Coronary artery (tissue), 2 donors: ENCODE results near the gene KLHL3.

Experiments
- DNase-seq: peaks from one replicate; pipeline ENCODE4 v3.0.0-alpha.2; 2017; ENCODE audit warnings: low spot score
- H3K27ac ChIP-seq, 2 donors: fragments of 200-600 bp; sonication (generic); one replicate each; pipeline ENCODE4 v1.5.1; 2016 to 2019
- H3K4me3 ChIP-seq: fragments of 200-600 bp; sonication (generic); 2 replicates; pipeline ENCODE4 v1.5.1; 2016; ENCODE audit warnings: mild to moderate bottlenecking, moderate library complexity
- CTCF ChIP-seq: fragments of 200-600 bp; sonication (generic); IDR thresholded peaks from one replicate; pipeline ENCODE4 v1.5.1; 2019; ENCODE audit warnings: antibody characterized with exemption

Gene KLHL3

GRCh38 chr5:137760719-137761516, 25.0 kb upstream of the KLHL3 start:
- DNase-seq = no peak
- Histone ChIP-seq H3K4me3 (no peak overlapping the region), H3K27ac (no peak overlapping the region)
- TF ChIP-seq CTCF = no peak

GRCh38 chr5:137760294-137760693, 24.4 kb upstream of the KLHL3 start:
- Histone ChIP-seq H3K4me3 (no peak overlapping the region), H3K27ac (no peak overlapping the region)
- no peak for TF ChIP-seq CTCF
- DNase-seq = no peak

GRCh38 chr5:137758715-137759306, 22.9 kb upstream of the KLHL3 start:
- Histone ChIP-seq H3K4me3 (no peak overlapping the region), H3K27ac (no peak overlapping the region)
- TF ChIP-seq CTCF = no peak
- no peak for DNase-seq

GRCh38 chr5:137758121-137758520, 22.2 kb upstream of the KLHL3 start:
- H3K4me3 ChIP-seq = no peak overlapping the region
- TF ChIP-seq CTCF = no peak
- no peak for DNase-seq
- H3K27ac ChIP-seq = no peak overlapping the region

GRCh38 chr5:137757634-137758033, 21.7 kb upstream of the KLHL3 start:
- Histone ChIP-seq H3K27ac (no peak overlapping the region), H3K4me3 (no peak overlapping the region)
- no peak for DNase-seq
- no peak for TF ChIP-seq CTCF

- H3K4me3 ChIP-seq = peak overlapping the region; percentile 94
- H3K27ac ChIP-seq = peak overlapping the region; percentile 94 to 99
- TF ChIP-seq CTCF = no peak
- no peak for DNase-seq
These were observed 19.3 kb upstream of the KLHL3 start for GRCh38 chr5:137754961-137755762.
